GM12872 (cell line): ENCODE data around the gene RCBTB2.

Experiments
- CTCF ChIP-seq: IDR thresholded peaks from 3 replicates; pipeline ENCODE4 v1.5.1; 2011; ENCODE audit warnings: low read depth, mild to moderate bottlenecking, low read length, moderate library complexity; ENCODE audit not compliant: insufficient read depth

RCBTB2 gene

GRCh38 chr13:48532506-48533499, at the start of gene RCBTB2:
TSS of gene RCBTB2 (minus strand) at chr13:48533080. CDS start at chr13:48521939, 11,141 bp downstream.
- no peak for TF ChIP-seq CTCF

- TF ChIP-seq CTCF: no peak
Measured at GRCh38 chr13:48582084-48582483, 49.2 kb upstream of the RCBTB2 start.

DNA sequence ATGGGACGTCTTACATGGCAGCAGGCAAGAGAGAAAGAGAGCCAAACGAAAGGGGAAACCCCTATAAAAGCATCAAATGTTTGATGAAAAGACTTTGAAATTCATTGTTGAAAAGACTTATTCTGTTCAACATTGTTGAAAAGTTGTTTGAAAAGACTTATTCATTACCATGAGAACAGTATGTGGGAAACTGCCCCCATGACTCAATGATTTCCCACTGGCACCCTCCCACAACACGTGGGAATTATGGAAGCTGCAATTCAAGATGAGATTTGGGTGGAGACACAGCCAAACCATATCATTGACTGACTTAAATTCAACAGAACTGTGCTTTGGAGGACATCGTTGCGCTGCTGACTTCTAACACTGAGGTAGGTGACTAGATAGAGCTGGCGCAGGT, 48.0 kb upstream of the RCBTB2 start:
- no peak for TF ChIP-seq CTCF

- TF ChIP-seq CTCF: peak; percentile 63; the same call in 2 of the 3 replicates
Measured at GRCh38 chr13:48580185-48580803, 47.4 kb upstream of the RCBTB2 start.

DNA sequence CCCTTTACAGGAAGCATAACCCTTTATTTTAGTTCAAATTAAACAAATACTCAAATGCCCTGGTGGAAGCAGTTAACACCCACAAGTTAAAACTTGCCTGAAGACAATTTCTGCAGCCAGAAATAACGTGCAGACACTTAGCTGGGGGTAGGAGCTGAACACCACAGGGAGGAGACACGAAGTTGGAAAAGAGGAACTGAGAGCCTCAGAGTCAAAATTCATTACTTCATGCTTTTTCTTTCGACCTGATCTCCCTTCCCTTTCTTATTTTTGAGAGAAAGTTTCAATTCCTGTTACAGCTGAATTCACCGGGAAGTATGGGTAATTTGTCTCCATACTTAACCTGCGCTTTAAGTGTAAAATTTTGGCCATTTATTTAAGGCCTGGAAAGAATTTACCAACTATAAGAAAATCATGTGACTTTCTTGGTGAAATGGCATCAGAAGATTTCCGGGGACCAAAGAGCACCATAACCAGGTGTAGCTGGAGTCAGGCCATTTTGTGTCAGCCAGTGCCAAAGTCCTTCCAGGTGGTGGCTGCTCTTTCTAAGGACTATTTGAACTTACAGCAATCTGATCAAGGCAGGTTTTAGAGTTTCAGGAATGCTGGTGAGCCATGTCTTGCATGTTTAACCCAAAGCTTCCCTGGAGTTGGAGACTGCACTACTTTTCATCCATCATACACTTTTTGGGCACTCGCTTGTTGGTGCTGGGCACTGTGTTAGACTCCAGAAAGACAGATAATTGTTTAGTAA, 46.5 kb upstream of the RCBTB2 start:
- TF ChIP-seq CTCF: peak; percentile 16; the same call in 1 of the 3 replicates

DNA sequence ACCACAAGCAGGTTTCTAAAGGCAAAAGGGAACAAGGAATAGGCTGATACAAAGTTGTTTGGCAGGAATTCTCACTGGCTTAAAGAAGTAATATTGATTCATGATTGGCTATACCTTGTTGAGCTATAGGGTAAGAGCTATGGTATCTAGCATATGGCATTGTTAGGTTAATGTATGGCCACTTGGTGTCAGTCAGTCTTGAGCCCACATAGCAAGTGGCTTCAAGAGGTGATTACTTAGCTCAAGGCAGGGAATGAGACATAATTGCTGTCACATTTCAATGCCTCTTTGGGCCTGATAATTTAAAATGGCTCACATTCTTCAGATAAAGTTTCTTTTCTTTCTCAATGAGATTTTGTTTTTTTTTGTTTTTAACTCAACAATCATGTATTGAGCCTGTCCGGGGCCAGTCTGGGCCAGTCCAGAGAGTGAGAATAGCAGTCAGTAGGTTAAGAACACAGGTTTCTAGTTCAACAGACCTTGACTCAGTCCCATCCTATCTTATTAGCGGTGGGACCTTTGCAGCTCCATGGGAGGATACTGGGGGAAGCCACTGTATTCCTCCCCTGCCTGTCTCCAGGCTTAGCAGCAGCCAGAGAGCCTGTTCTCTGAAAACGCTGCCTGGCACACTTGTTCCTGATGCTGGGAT, 45.8 kb upstream of the RCBTB2 start:
- TF ChIP-seq CTCF: no peak

GRCh38 chr13:48576448-48577010, 43.6 kb upstream of the RCBTB2 start:
- no peak for TF ChIP-seq CTCF
